ENCODE measurements around the gene UBQLN3. TPM values are rescaled to one million over a fixed set of nuclear protein-coding genes. Genes with fewer than 3 reads are reported as not detected.

UBQLN3 gene
- total RNA-seq, 5 donors from 2014 or later (not counting 1 experiment from before 2014, with no cell fraction given), result 0.16 to 0.37 (median 0.25) TPM; not detected in 2

GRCh38 chr11:5476186-5476819 lies 33.5 kb downstream of the UBQLN3 start:
- Histone ChIP-seq H3K9me3 (no peaks in the 10 kb centered on the region), H3K27ac (ENCODE audit: low read length) (no peak overlapping the region), H3K27me3 (replicated peaks in 1 of 2; ENCODE audit: control insufficient read depth in 2 of 2, extremely low read depth in 1 of 2, insufficient read depth in 2 of 2, low read length in 1 of 2) (peaks cover 0 to 3% of the 10 kb centered on the region in 2 experiments), H3K4me1 (ENCODE audit: control insufficient read depth in 1 of 2, extremely low read depth in 1 of 2, insufficient read depth in 2 of 2, low read length in 2 of 2) (no peaks in the 10 kb centered on the region), H3K4me3 (ENCODE audit: control insufficient read depth in 1 of 2, extremely low read depth in 1 of 2, low read length in 1 of 2) (no peak overlapping the region), H3K36me3 (ENCODE audit: control insufficient read depth in 2 of 2, extremely low read depth in 1 of 2, insufficient read depth in 1 of 2, low read length in 1 of 2) (no peaks in the 10 kb centered on the region)
- ChIA-PET CTCF (interaction anchor here (0.8 to 1.3 kb wide), 4 partner anchors 328 to 415 kb away, joined by 3 to 5 read pairs (median 4); partner anchors contain the start of gene OR52N2 (in 1 of the 2)), POLR2A (no interaction called here)
- no peak for ATAC-seq (replicated peaks in 1 of 4)
- no CpG with 5 or more reads among the region's 2 CpGs for WGBS (ENCODE audit: insufficient coverage)
- H3K9me3 Mint-ChIP-seq, result no peaks in the 10 kb centered on the region
- H3K4me3 Mint-ChIP-seq, result no peak overlapping the region
- peak in 24 of 35 experiments; percentile 2 to 60 (median 14) for DNase-seq
- no peaks in the 10 kb centered on the region for H3K36me3 Mint-ChIP-seq
- no peak overlapping the region for H3K27ac Mint-ChIP-seq
- no peaks in the 10 kb centered on the region for H3K4me1 Mint-ChIP-seq
- H3K27me3 Mint-ChIP-seq, result peaks cover 12 to 13% of the 10 kb centered on the region in 2 donors

DNA sequence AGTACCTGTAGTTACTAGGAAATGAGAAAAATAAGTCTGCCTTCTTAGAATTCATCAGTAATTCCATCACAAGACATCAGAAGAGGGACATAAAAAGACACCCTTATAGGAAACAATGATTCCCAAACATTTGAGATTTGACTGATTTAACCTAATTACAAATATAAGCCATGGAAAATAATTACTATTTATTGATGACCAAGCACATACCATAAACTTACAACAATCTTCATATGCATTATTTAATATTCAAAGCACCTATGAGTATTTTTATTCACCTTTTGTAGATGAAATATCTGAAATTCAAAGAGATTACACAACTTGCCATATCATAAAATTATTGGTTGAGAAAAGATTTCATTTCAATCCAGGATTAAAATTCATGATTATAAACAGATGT lies 35.8 kb downstream of the UBQLN3 start:
- no peak overlapping the region for H3K4me3 ChIP-seq (ENCODE audit: control insufficient read depth in 1 of 2, extremely low read depth in 1 of 2, low read length in 1 of 2)
- Mint-ChIP-seq H3K36me3 (no peaks in the 10 kb centered on the region), H3K4me3 (no peak overlapping the region), H3K4me1 (no peaks in the 10 kb centered on the region), H3K9me3 (no peaks in the 10 kb centered on the region), H3K27me3 (peaks cover 16% of the 10 kb centered on the region in 2 donors), H3K27ac (no peak overlapping the region)
- H3K27me3 ChIP-seq (replicated peaks in 1 of 2; ENCODE audit: control insufficient read depth in 2 of 2, extremely low read depth in 1 of 2, insufficient read depth in 2 of 2, low read length in 1 of 2), result peaks cover 0 to 3% of the 10 kb centered on the region in 2 experiments
- ChIA-PET POLR2A (no interaction called here), CTCF (no interaction called here)
- DNase-seq (no peak), ATAC-seq (replicated peaks in 1 of 4) (no peak)
- H3K9me3 ChIP-seq, result no peaks in the 10 kb centered on the region
- H3K4me1 ChIP-seq (ENCODE audit: control insufficient read depth in 1 of 2, extremely low read depth in 1 of 2, insufficient read depth in 2 of 2, low read length in 2 of 2), result no peaks in the 10 kb centered on the region
- H3K36me3 ChIP-seq (ENCODE audit: control insufficient read depth in 2 of 2, extremely low read depth in 1 of 2, insufficient read depth in 1 of 2, low read length in 1 of 2), result no peaks in the 10 kb centered on the region
- H3K27ac ChIP-seq (ENCODE audit: low read length), result no peak overlapping the region

DNA sequence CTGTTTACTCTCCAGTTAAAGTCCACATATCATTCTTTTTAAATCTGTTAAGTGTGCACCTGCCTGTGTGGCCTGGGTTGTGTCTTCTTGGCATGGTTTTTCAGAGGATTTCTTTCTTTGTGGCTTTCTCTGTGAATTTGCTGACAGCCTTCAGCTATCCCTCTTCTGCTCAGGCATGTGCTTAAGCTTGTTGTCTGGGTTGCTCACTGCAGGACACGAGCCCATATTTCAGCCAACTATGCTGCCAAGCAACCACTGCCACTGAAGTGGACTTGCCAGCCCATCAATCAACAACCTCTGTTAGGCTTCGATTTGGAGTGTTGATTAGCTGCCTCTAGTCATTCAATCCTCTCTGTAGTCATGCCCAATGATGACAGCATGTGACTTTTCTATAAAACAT lies 42.2 kb downstream of the UBQLN3 start:
- H3K27me3 Mint-ChIP-seq, result peaks cover 5 to 22% of the 10 kb centered on the region in 2 donors
- no peaks in the 10 kb centered on the region for H3K9me3 ChIP-seq
- DNase-seq (no peak), ATAC-seq (replicated peaks in 1 of 4) (no peak)
- CTCF ChIA-PET, result no interaction called here
- H3K36me3 ChIP-seq (ENCODE audit: control insufficient read depth in 2 of 2, extremely low read depth in 1 of 2, insufficient read depth in 1 of 2, low read length in 1 of 2), result no peaks in the 10 kb centered on the region
- H3K27ac Mint-ChIP-seq, result no peak overlapping the region
- H3K27me3 ChIP-seq (replicated peaks in 1 of 2; ENCODE audit: control insufficient read depth in 2 of 2, extremely low read depth in 1 of 2, insufficient read depth in 2 of 2, low read length in 1 of 2), result no peaks in the 10 kb centered on the region
- no peaks in the 10 kb centered on the region for H3K4me1 ChIP-seq (ENCODE audit: control insufficient read depth in 1 of 2, extremely low read depth in 1 of 2, insufficient read depth in 2 of 2, low read length in 2 of 2)
- H3K36me3 Mint-ChIP-seq, result no peaks in the 10 kb centered on the region
- no peaks in the 10 kb centered on the region for H3K9me3 Mint-ChIP-seq
- no peak overlapping the region for H3K4me3 Mint-ChIP-seq
- POLR2A ChIA-PET, result interaction anchor here in 1 of 2 donors (0.6 kb wide), 1 partner anchor 102 kb away, joined by 13 read pairs; no protein-coding TSS in a partner anchor
- WGBS (ENCODE audit: insufficient coverage), result 29% methylated on average over 1 of the region's 2 CpGs
- H3K27ac ChIP-seq (ENCODE audit: low read length), result no peak overlapping the region
- H3K4me3 ChIP-seq (ENCODE audit: control insufficient read depth in 1 of 2, extremely low read depth in 1 of 2, low read length in 1 of 2), result no peak overlapping the region
- H3K4me1 Mint-ChIP-seq, result no peaks in the 10 kb centered on the region

DNA sequence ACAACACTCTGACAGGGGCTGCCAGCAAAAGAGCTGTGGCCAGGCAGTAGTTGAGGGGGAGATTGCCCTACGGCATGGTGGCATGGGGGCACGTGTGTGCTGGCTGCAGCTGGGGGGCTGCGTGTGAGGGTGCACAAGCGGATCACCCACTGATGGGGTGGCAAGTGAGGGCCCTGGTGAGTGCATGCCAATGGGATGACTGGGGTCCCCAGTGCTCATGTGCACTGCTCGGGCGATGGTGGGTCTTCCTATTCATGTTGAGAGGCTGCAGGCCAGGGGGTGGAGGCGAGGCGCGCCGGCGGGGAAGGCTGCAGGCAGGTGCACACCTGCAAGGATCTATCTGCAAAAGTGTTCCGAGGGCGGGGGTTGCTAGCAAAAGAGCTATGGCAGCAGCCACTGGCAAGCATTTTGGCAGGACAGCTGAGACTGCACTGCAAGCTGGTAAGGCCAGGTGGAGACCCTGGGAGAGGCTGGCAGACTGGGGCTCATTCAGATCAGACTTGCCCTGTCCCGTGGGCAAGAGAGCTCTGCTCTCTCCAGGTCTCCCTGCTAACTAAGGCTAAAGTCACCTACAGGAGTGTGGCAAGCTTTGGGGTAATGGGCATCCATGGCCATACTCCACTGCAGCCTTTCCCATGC lies 48.7 kb downstream of the UBQLN3 start:
- 98% methylated on average over 13 of the region's 14 CpGs for WGBS (ENCODE audit: insufficient coverage)
- CTCF ChIA-PET, result no interaction called here
- Histone ChIP-seq H3K27me3 (replicated peaks in 1 of 2; ENCODE audit: control insufficient read depth in 2 of 2, extremely low read depth in 1 of 2, insufficient read depth in 2 of 2, low read length in 1 of 2) (peaks cover 0 to 3% of the 10 kb centered on the region in 2 experiments), H3K27ac (ENCODE audit: low read length) (no peak overlapping the region), H3K4me1 (ENCODE audit: control insufficient read depth in 1 of 2, extremely low read depth in 1 of 2, insufficient read depth in 2 of 2, low read length in 2 of 2) (no peaks in the 10 kb centered on the region), H3K36me3 (ENCODE audit: control insufficient read depth in 2 of 2, extremely low read depth in 1 of 2, insufficient read depth in 1 of 2, low read length in 1 of 2) (no peaks in the 10 kb centered on the region), H3K9me3 (no peaks in the 10 kb centered on the region), H3K4me3 (ENCODE audit: control insufficient read depth in 1 of 2, extremely low read depth in 1 of 2, low read length in 1 of 2) (no peak overlapping the region)
- H3K36me3 Mint-ChIP-seq, result no peaks in the 10 kb centered on the region
- H3K27me3 Mint-ChIP-seq, result peaks cover 9 to 11% of the 10 kb centered on the region in 2 donors
- no peaks in the 10 kb centered on the region for H3K9me3 Mint-ChIP-seq
- ATAC-seq (replicated peaks in 1 of 4), result no peak
- H3K4me1 Mint-ChIP-seq, result peaks cover 0 to 2% (median 0%) of the 10 kb centered on the region in 3 donors
- no peak overlapping the region for H3K27ac Mint-ChIP-seq
- no peak for DNase-seq
- H3K4me3 Mint-ChIP-seq, result no peak overlapping the region
- POLR2A ChIA-PET, result interaction anchor here in 1 of 2 donors (0.5 kb wide), 1 partner anchor 833 kb away, joined by 6 read pairs; no protein-coding TSS in a partner anchor

Other genes with a start within 250 kb of the UBQLN3 start
- gene HBE1, start 240.0 kb downstream of the UBQLN3 start, total RNA-seq, result 1 to 10 TPM in 3 of 5 donors, not detected in 2; 3.1 to 3.2 (median 3.2) TPM
- gene OR51B4, start 208.0 kb downstream of the UBQLN3 start, total RNA-seq, result not detected
- gene OR51B2, start 185.7 kb downstream of the UBQLN3 start, total RNA-seq, result not detected
- under 1 TPM in 2 of 5 donors, not detected in 3; 0.39 to 0.45 TPM for gene OR51B5, start 166.4 kb downstream of the UBQLN3 start, total RNA-seq
- not detected for gene OR51B6, start 158.4 kb downstream of the UBQLN3 start, total RNA-seq
- not detected for gene OR51M1, start 126.1 kb downstream of the UBQLN3 start, total RNA-seq
- gene OR51Q1, start 87.8 kb downstream of the UBQLN3 start, total RNA-seq, result not detected
- not detected for gene OR51I1, start 68.4 kb downstream of the UBQLN3 start, total RNA-seq
- gene OR51I2, start 60.6 kb downstream of the UBQLN3 start, total RNA-seq, result not detected
- not detected for gene OR52D1, start 21.3 kb downstream of the UBQLN3 start, total RNA-seq
- gene UBQLNL, start 6.7 kb upstream of the UBQLN3 start, total RNA-seq, result 1 to 10 TPM in 1 of 5 donors, under 1 TPM in 4; 0.46 to 1.0 (median 0.63) TPM
- under 1 TPM in 2 of 5 donors, not detected in 3; 0.25 to 0.26 TPM for gene OR52H1, start 38.6 kb upstream of the UBQLN3 start, total RNA-seq
- not detected for gene OR52B6, start 70.9 kb upstream of the UBQLN3 start, total RNA-seq
- gene TRIM6, start 86.7 kb upstream of the UBQLN3 start, total RNA-seq, result under 1 TPM in 2 of 5 donors, not detected in 3; 0.13 to 0.14 TPM
- gene TRIM34, start 115.0 kb upstream of the UBQLN3 start, total RNA-seq, result 10 to 100 TPM in 3 of 5 donors, 1 to 10 TPM in 2; 7.4 to 13.5 (median 10.4) TPM
- 10 to 100 TPM; 17.6 to 38.2 (median 31.6) TPM for gene TRIM5, start 175.1 kb upstream of the UBQLN3 start, total RNA-seq
- 100 to 1,000 TPM; 256 to 397 (median 320) TPM for gene TRIM22, start 179.8 kb upstream of the UBQLN3 start, total RNA-seq
- gene OR56B1, start 226.5 kb upstream of the UBQLN3 start, total RNA-seq, result under 1 TPM; 0.20 to 0.78 (median 0.37) TPM
- 1 to 10 TPM; 1.4 to 3.8 (median 2.3) TPM for gene OR52N4, start 244.3 kb upstream of the UBQLN3 start, total RNA-seq

Measured in T-cell (primary cell).